ENCODE measurements around the gene DNAJC4. TPM values are rescaled to one million over a fixed set of nuclear protein-coding genes. Genes with fewer than 3 reads are reported as not detected.

Gene DNAJC4
- total RNA-seq, 1 experiment from 2014 or later, result 26.0 TPM

DNA sequence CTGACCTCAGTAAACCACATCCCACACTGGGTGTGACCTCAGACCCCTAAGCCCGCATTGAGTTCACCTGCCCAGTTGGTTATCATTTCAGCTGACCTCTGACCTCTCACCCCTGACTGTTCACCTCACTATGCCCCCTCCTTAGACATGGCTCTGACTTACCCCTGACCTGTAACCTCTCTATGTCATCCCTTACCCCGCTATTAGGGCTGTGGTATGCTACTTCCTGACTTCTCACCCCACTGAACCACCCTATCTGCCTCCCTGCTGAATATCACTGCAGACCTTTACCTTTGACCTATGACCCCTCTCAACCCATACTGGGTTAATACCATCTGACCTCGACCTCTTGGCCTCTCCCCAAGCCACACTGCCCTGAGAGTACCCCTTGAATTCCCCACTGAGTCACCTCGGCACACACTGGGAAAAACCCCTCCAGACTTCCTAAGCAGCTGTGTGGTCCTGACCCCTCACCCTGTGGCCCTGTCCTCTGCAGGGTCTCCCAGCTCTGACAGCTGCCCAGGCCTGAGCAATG, 29.3 kb downstream of the DNAJC4 start:
- Mint-ChIP-seq H3K27me3 (ENCODE audit: low read depth) (no peaks in the 10 kb centered on the region), H3K27ac (no peak overlapping the region; the same call in 1 of the 2 replicates), H3K36me3 (peaks cover 37% of the 10 kb centered on the region), H3K9me3 (no peaks in the 10 kb centered on the region), H3K4me3 (no peak overlapping the region), H3K4me1 (no peaks in the 10 kb centered on the region; the same call in 1 of the 2 replicates)
- CTCF ChIA-PET, result interaction anchor here (1.2 kb wide), 1 partner anchor 55 kb away, joined by 3 read pairs; no protein-coding TSS in a partner anchor
- no peak for ATAC-seq
- POLR2A ChIA-PET, result no interaction called here
- TF ChIP-seq ZNF671 (CRISPR knock-in tag; IDR thresholded peaks at IDR 0.05) (no peak), ETV6 (CRISPR knock-in tag; IDR thresholded peaks at IDR 0.05) (no peak), ZNF263 (CRISPR knock-in tag; IDR thresholded peaks at IDR 0.05; ENCODE audit: low read depth) (no peak), ZNF232 (CRISPR knock-in tag; IDR thresholded peaks at IDR 0.05) (no peak), ZNF121 (CRISPR knock-in tag; IDR thresholded peaks at IDR 0.05) (no peak), NR2C2 (CRISPR knock-in tag; IDR thresholded peaks at IDR 0.05) (no peak), SMAD4 (CRISPR knock-in tag; IDR thresholded peaks at IDR 0.05) (no peak)
- TF ChIP-seq, protein P1, sequence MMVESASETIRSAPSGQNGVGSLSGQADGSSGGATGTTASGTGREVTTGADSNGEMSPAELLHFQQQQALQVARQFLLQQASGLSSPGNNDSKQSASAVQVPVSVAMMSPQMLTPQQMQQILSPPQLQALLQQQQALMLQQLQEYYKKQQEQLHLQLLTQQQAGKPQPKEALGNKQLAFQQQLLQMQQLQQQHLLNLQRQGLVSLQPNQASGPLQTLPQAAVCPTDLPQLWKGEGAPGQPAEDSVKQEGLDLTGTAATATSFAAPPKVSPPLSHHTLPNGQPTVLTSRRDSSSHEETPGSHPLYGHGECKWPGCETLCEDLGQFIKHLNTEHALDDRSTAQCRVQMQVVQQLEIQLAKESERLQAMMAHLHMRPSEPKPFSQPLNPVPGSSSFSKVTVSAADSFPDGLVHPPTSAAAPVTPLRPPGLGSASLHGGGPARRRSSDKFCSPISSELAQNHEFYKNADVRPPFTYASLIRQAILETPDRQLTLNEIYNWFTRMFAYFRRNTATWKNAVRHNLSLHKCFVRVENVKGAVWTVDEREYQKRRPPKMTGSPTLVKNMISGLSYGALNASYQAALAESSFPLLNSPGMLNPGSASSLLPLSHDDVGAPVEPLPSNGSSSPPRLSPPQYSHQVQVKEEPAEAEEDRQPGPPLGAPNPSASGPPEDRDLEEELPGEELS (CRISPR knock-in tag; IDR thresholded peaks at IDR 0.05), result no peak
- TF ChIP-seq, protein P2, sequence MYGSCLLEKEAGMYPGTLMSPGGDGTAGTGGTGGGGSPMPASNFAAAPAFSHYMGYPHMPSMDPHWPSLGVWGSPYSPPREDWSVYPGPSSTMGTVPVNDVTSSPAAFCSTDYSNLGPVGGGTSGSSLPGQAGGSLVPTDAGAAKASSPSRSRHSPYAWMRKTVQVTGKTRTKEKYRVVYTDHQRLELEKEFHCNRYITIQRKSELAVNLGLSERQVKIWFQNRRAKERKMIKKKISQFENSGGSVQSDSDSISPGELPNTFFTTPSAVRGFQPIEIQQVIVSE (CRISPR knock-in tag; IDR thresholded peaks at IDR 0.05; ENCODE audit: borderline replicate concordance), result no peak
- TF ChIP-seq, protein P3, sequence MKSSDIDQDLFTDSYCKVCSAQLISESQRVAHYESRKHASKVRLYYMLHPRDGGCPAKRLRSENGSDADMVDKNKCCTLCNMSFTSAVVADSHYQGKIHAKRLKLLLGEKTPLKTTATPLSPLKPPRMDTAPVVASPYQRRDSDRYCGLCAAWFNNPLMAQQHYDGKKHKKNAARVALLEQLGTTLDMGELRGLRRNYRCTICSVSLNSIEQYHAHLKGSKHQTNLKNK (CRISPR knock-in tag; IDR thresholded peaks at IDR 0.05), result no peak
- TF ChIP-seq, protein P4, sequence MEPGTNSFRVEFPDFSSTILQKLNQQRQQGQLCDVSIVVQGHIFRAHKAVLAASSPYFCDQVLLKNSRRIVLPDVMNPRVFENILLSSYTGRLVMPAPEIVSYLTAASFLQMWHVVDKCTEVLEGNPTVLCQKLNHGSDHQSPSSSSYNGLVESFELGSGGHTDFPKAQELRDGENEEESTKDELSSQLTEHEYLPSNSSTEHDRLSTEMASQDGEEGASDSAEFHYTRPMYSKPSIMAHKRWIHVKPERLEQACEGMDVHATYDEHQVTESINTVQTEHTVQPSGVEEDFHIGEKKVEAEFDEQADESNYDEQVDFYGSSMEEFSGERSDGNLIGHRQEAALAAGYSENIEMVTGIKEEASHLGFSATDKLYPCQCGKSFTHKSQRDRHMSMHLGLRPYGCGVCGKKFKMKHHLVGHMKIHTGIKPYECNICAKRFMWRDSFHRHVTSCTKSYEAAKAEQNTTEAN (CRISPR knock-in tag; IDR thresholded peaks at IDR 0.05), result no peak
- TF ChIP-seq, protein P5, sequence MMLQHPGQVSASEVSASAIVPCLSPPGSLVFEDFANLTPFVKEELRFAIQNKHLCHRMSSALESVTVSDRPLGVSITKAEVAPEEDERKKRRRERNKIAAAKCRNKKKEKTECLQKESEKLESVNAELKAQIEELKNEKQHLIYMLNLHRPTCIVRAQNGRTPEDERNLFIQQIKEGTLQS (CRISPR knock-in tag; conservative IDR thresholded peaks at IDR 0.05), result no peak
- TF ChIP-seq, protein P6, sequence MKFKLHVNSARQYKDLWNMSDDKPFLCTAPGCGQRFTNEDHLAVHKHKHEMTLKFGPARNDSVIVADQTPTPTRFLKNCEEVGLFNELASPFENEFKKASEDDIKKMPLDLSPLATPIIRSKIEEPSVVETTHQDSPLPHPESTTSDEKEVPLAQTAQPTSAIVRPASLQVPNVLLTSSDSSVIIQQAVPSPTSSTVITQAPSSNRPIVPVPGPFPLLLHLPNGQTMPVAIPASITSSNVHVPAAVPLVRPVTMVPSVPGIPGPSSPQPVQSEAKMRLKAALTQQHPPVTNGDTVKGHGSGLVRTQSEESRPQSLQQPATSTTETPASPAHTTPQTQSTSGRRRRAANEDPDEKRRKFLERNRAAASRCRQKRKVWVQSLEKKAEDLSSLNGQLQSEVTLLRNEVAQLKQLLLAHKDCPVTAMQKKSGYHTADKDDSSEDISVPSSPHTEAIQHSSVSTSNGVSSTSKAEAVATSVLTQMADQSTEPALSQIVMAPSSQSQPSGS (CRISPR knock-in tag; IDR thresholded peaks at IDR 0.05; ENCODE audit: borderline replicate concordance, low read depth), result no peak
- TF ChIP-seq, protein P7, sequence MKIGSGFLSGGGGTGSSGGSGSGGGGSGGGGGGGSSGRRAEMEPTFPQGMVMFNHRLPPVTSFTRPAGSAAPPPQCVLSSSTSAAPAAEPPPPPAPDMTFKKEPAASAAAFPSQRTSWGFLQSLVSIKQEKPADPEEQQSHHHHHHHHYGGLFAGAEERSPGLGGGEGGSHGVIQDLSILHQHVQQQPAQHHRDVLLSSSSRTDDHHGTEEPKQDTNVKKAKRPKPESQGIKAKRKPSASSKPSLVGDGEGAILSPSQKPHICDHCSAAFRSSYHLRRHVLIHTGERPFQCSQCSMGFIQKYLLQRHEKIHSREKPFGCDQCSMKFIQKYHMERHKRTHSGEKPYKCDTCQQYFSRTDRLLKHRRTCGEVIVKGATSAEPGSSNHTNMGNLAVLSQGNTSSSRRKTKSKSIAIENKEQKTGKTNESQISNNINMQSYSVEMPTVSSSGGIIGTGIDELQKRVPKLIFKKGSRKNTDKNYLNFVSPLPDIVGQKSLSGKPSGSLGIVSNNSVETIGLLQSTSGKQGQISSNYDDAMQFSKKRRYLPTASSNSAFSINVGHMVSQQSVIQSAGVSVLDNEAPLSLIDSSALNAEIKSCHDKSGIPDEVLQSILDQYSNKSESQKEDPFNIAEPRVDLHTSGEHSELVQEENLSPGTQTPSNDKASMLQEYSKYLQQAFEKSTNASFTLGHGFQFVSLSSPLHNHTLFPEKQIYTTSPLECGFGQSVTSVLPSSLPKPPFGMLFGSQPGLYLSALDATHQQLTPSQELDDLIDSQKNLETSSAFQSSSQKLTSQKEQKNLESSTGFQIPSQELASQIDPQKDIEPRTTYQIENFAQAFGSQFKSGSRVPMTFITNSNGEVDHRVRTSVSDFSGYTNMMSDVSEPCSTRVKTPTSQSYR (CRISPR knock-in tag; IDR thresholded peaks at IDR 0.05), result no peak
- TF ChIP-seq, protein P8, sequence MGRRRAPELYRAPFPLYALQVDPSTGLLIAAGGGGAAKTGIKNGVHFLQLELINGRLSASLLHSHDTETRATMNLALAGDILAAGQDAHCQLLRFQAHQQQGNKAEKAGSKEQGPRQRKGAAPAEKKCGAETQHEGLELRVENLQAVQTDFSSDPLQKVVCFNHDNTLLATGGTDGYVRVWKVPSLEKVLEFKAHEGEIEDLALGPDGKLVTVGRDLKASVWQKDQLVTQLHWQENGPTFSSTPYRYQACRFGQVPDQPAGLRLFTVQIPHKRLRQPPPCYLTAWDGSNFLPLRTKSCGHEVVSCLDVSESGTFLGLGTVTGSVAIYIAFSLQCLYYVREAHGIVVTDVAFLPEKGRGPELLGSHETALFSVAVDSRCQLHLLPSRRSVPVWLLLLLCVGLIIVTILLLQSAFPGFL (CRISPR knock-in tag; IDR thresholded peaks at IDR 0.05; ENCODE audit: borderline replicate concordance), result no peak
- TF ChIP-seq, protein P9, sequence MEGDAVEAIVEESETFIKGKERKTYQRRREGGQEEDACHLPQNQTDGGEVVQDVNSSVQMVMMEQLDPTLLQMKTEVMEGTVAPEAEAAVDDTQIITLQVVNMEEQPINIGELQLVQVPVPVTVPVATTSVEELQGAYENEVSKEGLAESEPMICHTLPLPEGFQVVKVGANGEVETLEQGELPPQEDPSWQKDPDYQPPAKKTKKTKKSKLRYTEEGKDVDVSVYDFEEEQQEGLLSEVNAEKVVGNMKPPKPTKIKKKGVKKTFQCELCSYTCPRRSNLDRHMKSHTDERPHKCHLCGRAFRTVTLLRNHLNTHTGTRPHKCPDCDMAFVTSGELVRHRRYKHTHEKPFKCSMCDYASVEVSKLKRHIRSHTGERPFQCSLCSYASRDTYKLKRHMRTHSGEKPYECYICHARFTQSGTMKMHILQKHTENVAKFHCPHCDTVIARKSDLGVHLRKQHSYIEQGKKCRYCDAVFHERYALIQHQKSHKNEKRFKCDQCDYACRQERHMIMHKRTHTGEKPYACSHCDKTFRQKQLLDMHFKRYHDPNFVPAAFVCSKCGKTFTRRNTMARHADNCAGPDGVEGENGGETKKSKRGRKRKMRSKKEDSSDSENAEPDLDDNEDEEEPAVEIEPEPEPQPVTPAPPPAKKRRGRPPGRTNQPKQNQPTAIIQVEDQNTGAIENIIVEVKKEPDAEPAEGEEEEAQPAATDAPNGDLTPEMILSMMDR (IDR thresholded peaks at IDR 0.05), result no peak
- TF ChIP-seq, protein P10, sequence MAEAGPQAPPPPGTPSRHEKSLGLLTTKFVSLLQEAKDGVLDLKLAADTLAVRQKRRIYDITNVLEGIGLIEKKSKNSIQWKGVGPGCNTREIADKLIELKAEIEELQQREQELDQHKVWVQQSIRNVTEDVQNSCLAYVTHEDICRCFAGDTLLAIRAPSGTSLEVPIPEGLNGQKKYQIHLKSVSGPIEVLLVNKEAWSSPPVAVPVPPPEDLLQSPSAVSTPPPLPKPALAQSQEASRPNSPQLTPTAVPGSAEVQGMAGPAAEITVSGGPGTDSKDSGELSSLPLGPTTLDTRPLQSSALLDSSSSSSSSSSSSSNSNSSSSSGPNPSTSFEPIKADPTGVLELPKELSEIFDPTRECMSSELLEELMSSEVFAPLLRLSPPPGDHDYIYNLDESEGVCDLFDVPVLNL (CRISPR knock-in tag; IDR thresholded peaks at IDR 0.05; ENCODE audit: borderline replicate concordance, low read depth), result no peak
- TF ChIP-seq, protein P11, sequence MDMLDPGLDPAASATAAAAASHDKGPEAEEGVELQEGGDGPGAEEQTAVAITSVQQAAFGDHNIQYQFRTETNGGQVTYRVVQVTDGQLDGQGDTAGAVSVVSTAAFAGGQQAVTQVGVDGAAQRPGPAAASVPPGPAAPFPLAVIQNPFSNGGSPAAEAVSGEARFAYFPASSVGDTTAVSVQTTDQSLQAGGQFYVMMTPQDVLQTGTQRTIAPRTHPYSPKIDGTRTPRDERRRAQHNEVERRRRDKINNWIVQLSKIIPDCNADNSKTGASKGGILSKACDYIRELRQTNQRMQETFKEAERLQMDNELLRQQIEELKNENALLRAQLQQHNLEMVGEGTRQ (CRISPR knock-in tag; IDR thresholded peaks at IDR 0.05), result no peak
- no peak for DNase-seq (ENCODE audit: low spot score)

All from WTC11 (cell line).